ENCODE results near the gene CCL17. TPM values are rescaled to one million over a fixed set of nuclear protein-coding genes. Genes with fewer than 3 reads are reported as not detected.

The CCL17 gene
- total and polyA plus RNA-seq, 8 donors: 0.43 to 6.4 (median 1.1) TPM; not detected in 5

GRCh38 chr16:57445510-57445909, 40.9 kb downstream of the CCL17 start:
- no peak for TF ChIP-seq CTCF (IDR thresholded peaks at IDR 0.05)
- Histone ChIP-seq H3K4me1 (peaks cover 17 to 21% of the 10 kb centered on the region in 2 donors), H3K9me3 (peaks cover 0 to 7% of the 10 kb centered on the region in 2 donors), H3K27ac (no peak overlapping the region), H3K27me3 (no peaks in the 10 kb centered on the region), H3K36me3 (peaks cover 0 to 13% of the 10 kb centered on the region in 2 donors), H3K4me3 (no peak overlapping the region)
- intact Hi-C loops (cut with DNase I): no loop called here
- ATAC-seq (no peak), DNase-seq (no peak)

- Histone ChIP-seq H3K36me3 (peaks cover 0 to 6% of the 10 kb centered on the region in 2 donors), H3K4me1 (peaks cover 17 to 21% of the 10 kb centered on the region in 2 donors), H3K27ac (peak overlapping the region; percentile 78 to 89), H3K4me3 (peak overlapping the region; percentile 89 to 97), H3K27me3 (no peaks in the 10 kb centered on the region), H3K9me3 (no peaks in the 10 kb centered on the region)
- DNase-seq: peak in 3 of 4 donors; percentile 6 to 46 (median 20)
- no peak for TF ChIP-seq CTCF (IDR thresholded peaks at IDR 0.05)
- peak; percentile 46 for ATAC-seq
- intact Hi-C loops (cut with DNase I): no loop called here
Observed at GRCh38 chr16:57446531-57447185, 42.1 kb downstream of the CCL17 start.

- DNase-seq (peak; percentile 90 to 99 (median 96)), ATAC-seq (peak; percentile 99)
- H3K27me3 ChIP-seq: no peaks in the 10 kb centered on the region
- peak within 1 kb of the TSS; percentile 78 to 89 for H3K27ac ChIP-seq
- peak within 1 kb of the TSS; percentile 89 to 97 for H3K4me3 ChIP-seq
- H3K9me3 ChIP-seq: no peaks in the 10 kb centered on the region
- peaks cover 17 to 21% of the 10 kb centered on the region in 2 donors for H3K4me1 ChIP-seq
- intact Hi-C loops (cut with DNase I): no loop called here
- no peak for TF ChIP-seq CTCF (IDR thresholded peaks at IDR 0.05)
- H3K36me3 ChIP-seq: peaks cover 0 to 7% of the 10 kb centered on the region in 2 donors
Observed at GRCh38 chr16:57447186-57447962, 42.8 kb downstream of the CCL17 start, which contains the start of the genes CIAPIN1 and COQ9. Gene CIAPIN1, minus strand, starts transcription at chr16:57447385. Its CDS starts 6,457 bp downstream, at chr16:57440928. Gene COQ9, plus strand, starts transcription at chr16:57447479. Its CDS starts 27 bp downstream, at chr16:57447506.

GRCh38 chr16:57452021-57452420, 47.5 kb downstream of the CCL17 start:
- intact Hi-C loops (cut with DNase I): no loop called here
- DNase-seq: no peak
- peaks cover 11 to 12% of the 10 kb centered on the region in 2 donors for H3K4me1 ChIP-seq
- no peak for TF ChIP-seq CTCF (IDR thresholded peaks at IDR 0.05)
- no peaks in the 10 kb centered on the region for H3K27me3 ChIP-seq
- H3K27ac ChIP-seq: no peak overlapping the region
- H3K4me3 ChIP-seq: no peak overlapping the region
- peaks cover 0 to 53% of the 10 kb centered on the region in 2 donors for H3K36me3 ChIP-seq
- no peak for ATAC-seq
- H3K9me3 ChIP-seq: no peaks in the 10 kb centered on the region

All from left lung (tissue), 10 donors.